ENCODE results near the gene PAX7. TPM values are rescaled to one million over a fixed set of nuclear protein-coding genes. Genes with fewer than 3 reads are reported as not detected.

PAX7 gene
- total and polyA plus RNA-seq, 9 of the 15 experiments (the other 6 are each of a cell fraction or from before 2014, with no cell fraction given): not detected

DNA sequence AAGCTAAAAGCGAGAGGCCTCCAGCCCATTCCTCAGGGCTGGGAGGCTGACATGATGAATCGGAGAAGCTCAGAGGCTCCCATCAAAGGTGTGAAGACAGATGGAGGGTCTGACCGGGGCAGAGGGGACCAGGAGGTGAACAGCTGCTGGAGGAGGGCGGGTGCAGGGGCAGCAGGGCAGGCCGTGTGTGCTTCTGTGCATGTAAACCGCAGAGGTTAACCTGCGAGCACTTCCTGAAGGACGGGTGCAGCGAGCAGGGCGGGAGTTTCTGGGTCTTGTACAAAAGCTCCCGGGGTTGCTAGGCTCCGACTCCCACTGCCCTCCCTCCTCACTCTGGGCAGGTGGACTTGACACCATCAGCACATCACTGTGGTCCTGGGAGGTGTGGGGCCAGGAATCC lies 75.2 kb downstream of the PAX7 start:
- Histone ChIP-seq H3K79me2 (ENCODE audit: control insufficient read depth, insufficient read depth, low read length) (no peaks in the 10 kb centered on the region), H2AFZ (ENCODE audit: low read depth, low read length) (no peak overlapping the region), H3K4me1 (replicated peaks in 1 of 2; ENCODE audit: control insufficient read depth in 2 of 2, insufficient read depth in 2 of 2, low read length in 2 of 2) (peaks cover 0 to 5% of the 10 kb centered on the region in 2 experiments; a peak in 1 of 5 replicates), H3K9me1 (ENCODE audit: control insufficient read depth, insufficient read depth, low read length) (no peaks in the 10 kb centered on the region), H3K27ac (ENCODE audit: extremely low read depth, low read depth, low read length) (no peak overlapping the region), H3K9ac (ENCODE audit: insufficient read depth in 1 of 2, low read depth in 2 of 2, low read length in 2 of 2) (no peak overlapping the region), H3K36me3 (ENCODE audit: control insufficient read depth, insufficient read depth, low read length) (no peaks in the 10 kb centered on the region), H3K4me2 (ENCODE audit: insufficient read depth, low read length) (no peak overlapping the region), H4K20me1 (replicated peaks; ENCODE audit: control insufficient read depth, insufficient read depth, low read length) (peaks cover 7% of the 10 kb centered on the region; the same call in 1 of the 2 replicates), H3K9me3 (replicated peaks; ENCODE audit: control insufficient read depth, insufficient read depth, low read depth, low read length) (no peaks in the 10 kb centered on the region), H3K4me3 (no peak overlapping the region), H3K27me3 (ENCODE audit: control insufficient read depth in 2 of 2, insufficient read depth in 2 of 2, low read length in 2 of 2) (peaks cover 25 to 61% of the 10 kb centered on the region in 2 experiments)
- in situ Hi-C loops (cut with MboI) (no loop called here), intact Hi-C loops (cut with micrococcal nuclease) (no loop called here)
- DNase-seq (ENCODE audit: extremely low read depth in 1 of 4, low spot score in 3 of 4) (no peak), ATAC-seq (no peak), FAIRE-seq (no peak)
- BruUV-seq (replicated peaks): no TSS peak
- 0% methylated on average over 12 of the region's 12 CpGs for WGBS (ENCODE audit: insufficient coverage, low coverage, missing lambda C conversion rate)
- ChIA-PET CTCF (ENCODE audit: low intra/inter-chr PET ratio) (no interaction called here), POLR2A (interaction anchor here (1.0 kb wide), 1 partner anchor 10 kb away, joined by 3 read pairs; no protein-coding TSS in a partner anchor)
- TF ChIP-seq ZNF583 (CRISPR knock-in tag; IDR thresholded peaks at IDR 0.05) (no peak), HNRNPK (IDR thresholded peaks at IDR 0.05; ENCODE audit: low read depth, low read length, poor library complexity, severe bottlenecking) (no peak), PHTF2 (CRISPR knock-in tag; IDR thresholded peaks at IDR 0.05) (no peak), HDAC8 (tag; IDR thresholded peaks at IDR 0.05) (no peak), SMARCC2 (IDR thresholded peaks at IDR 0.05; ENCODE audit: low read depth) (no peak), ZZZ3 (IDR thresholded peaks at IDR 0.05) (no peak), CREBBP (IDR thresholded peaks at IDR 0.05; ENCODE audit: low read depth, low read length) (no peak), RCOR1 (IDR thresholded peaks at IDR 0.05; ENCODE audit: borderline replicate concordance in 1 of 2, low read depth in 2 of 2, low read length in 2 of 2) (no peak), BHLHE40 (IDR thresholded peaks at IDR 0.05; ENCODE audit: low read length) (no peak), TAF1 (IDR thresholded peaks at IDR 0.05; ENCODE audit: control insufficient read depth, extremely low read depth, insufficient read depth, low read length, severe bottlenecking) (no peak)
- TF ChIP-seq, protein P1, sequence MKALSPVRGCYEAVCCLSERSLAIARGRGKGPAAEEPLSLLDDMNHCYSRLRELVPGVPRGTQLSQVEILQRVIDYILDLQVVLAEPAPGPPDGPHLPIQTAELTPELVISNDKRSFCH (CRISPR knock-in tag; IDR thresholded peaks at IDR 0.05): no peak
- TF ChIP-seq, protein P1 (tag; IDR thresholded peaks at IDR 0.05): no peak
